Natural killer cell (primary cell): ENCODE measurements around the gene HCRTR2. TPM values are rescaled to one million over a fixed set of nuclear protein-coding genes. Genes with fewer than 3 reads are reported as not detected.
"Not testable (repeated sequence)": the region's sequence is repeated elsewhere in the genome, so short reads cannot be mapped to it uniquely, and the experiment has no call there.

Source experiments
- ATAC-seq, 3 donors: fragments of 150-1000 bp in 2 of 3; fragments of 200-7000 bp in 1 of 3; cut with Tn5 transposase; 1 replicate in 1 of 3; 2 replicates in 2 of 3; pipeline ENCODE4 v1.10.0; 2021; ENCODE audit warnings: mild to moderate bottlenecking in 2 of 3, moderate library complexity in 2 of 3
- DNase-seq, 2 donors: peaks; one replicate each; pipeline versions ENCODE4 v3.0.0 to v3.0.0-alpha.2; 2013 to 2021; ENCODE audit warnings: mixed read lengths in 1 of 2
- H3K27ac ChIP-seq: one replicate; pipeline ENCODE4 v1.5.1; 2013; ENCODE audit warnings: mild to moderate bottlenecking, low read length
- H3K27me3 ChIP-seq: one replicate; pipeline ENCODE4 v1.6.1; 2013; ENCODE audit warnings: low read length; ENCODE audit not compliant: control insufficient read depth, insufficient read depth
- H3K36me3 ChIP-seq: one replicate; pipeline ENCODE4 v1.6.1; 2013; ENCODE audit warnings: low read length; ENCODE audit not compliant: control insufficient read depth, insufficient read depth
- H3K4me1 ChIP-seq: one replicate; pipeline ENCODE4 v1.6.1; 2013; ENCODE audit warnings: low read length; ENCODE audit not compliant: control insufficient read depth, insufficient read depth
- H3K4me3 ChIP-seq: one replicate; pipeline ENCODE4 v1.5.1; 2013; ENCODE audit warnings: low read length
- H3K9me3 ChIP-seq: one replicate; pipeline ENCODE4 v1.6.1; 2013; ENCODE audit warnings: low read length; ENCODE audit not compliant: control insufficient read depth, insufficient read depth
- H3K27ac Mint-ChIP-seq, 2 donors: one replicate each; pipeline ENCODE4 v1.8.0; 2022; ENCODE audit warnings: mild to moderate bottlenecking in 2 of 2, mixed read lengths in 2 of 2, moderate library complexity in 1 of 2
- H3K27me3 Mint-ChIP-seq, 2 donors: one replicate each; pipeline ENCODE4 v1.8.0; 2022; ENCODE audit warnings: low read depth in 2 of 2, mixed read lengths in 2 of 2
- H3K36me3 Mint-ChIP-seq: one replicate; pipeline ENCODE4 v1.8.0; 2022; ENCODE audit warnings: mixed read lengths
- H3K4me1 Mint-ChIP-seq, 2 donors: one replicate each; pipeline ENCODE4 v1.8.0; 2022; ENCODE audit warnings: mixed read lengths in 2 of 2
- H3K4me3 Mint-ChIP-seq: one replicate; pipeline ENCODE4 v1.8.0; 2022; ENCODE audit warnings: mild to moderate bottlenecking, moderate library complexity, mixed read lengths
- H3K9me3 Mint-ChIP-seq, 2 donors: one replicate each; pipeline ENCODE4 v1.8.0; 2022; ENCODE audit warnings: mixed read lengths in 2 of 2
- CTCF ChIP-seq: fragments of 200-600 bp; IDR thresholded peaks from one replicate; pipeline ENCODE4 v1.8.0; 2022; ENCODE audit warnings: antibody characterized with exemption
- WGBS: methylation state at CpG from one replicate; pipeline ENCODE4 v1.1.7; 2013; ENCODE audit warnings: missing lambda C conversion rate; ENCODE audit not compliant: insufficient coverage; 5-methylcytosine and 5-hydroxymethylcytosine counted together
- intact Hi-C: fragments of 100-400 bp; cut with micrococcal nuclease; formaldehyde crosslinking; loops from one replicate; pipeline ENCODE4 v1.14.2; 2022
- total RNA-seq, 4 donors: library from RNA; stranded (reverse); fragments of 120-200 nt in 1 of 4; gene quantifications; one replicate each; pipeline versions ENCODE4 v1.2.3 to v1.2.4, GENCODE V29; 2013 to 2022

The HCRTR2 gene
- total RNA-seq, 3 donors from 2014 or later (not counting 1 experiment from before 2014, with no cell fraction given): not detected

DNA sequence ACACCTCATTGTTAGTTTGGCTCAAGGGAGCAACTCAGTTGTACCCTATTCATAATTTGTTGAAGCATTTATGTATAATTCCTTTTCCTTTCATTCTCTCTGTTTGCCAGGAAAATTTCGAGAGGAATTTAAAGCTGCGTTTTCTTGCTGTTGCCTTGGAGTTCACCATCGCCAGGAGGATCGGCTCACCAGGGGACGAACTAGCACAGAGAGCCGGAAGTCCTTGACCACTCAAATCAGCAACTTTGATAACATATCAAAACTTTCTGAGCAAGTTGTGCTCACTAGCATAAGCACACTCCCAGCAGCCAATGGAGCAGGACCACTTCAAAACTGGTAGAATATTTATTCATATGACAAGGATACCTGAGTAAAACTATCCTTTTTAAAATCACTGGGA lies 107.8 kb downstream of the HCRTR2 start:
- Histone ChIP-seq H3K4me1 (no peaks in the 10 kb centered on the region), H3K36me3 (no peaks in the 10 kb centered on the region), H3K27ac (no peak overlapping the region), H3K27me3 (no peaks in the 10 kb centered on the region), H3K9me3 (no peaks in the 10 kb centered on the region), H3K4me3 (no peak overlapping the region)
- no peaks in the 10 kb centered on the region for H3K36me3 Mint-ChIP-seq
- no peak overlapping the region for H3K27ac Mint-ChIP-seq
- intact Hi-C loops: no loop called here
- peaks cover 1 to 3% of the 10 kb centered on the region in 2 donors for H3K9me3 Mint-ChIP-seq
- no peak for TF ChIP-seq CTCF
- DNase-seq (no peak), ATAC-seq (no peak)
- no peaks in the 10 kb centered on the region for H3K27me3 Mint-ChIP-seq
- no peak overlapping the region for H3K4me3 Mint-ChIP-seq
- no peaks in the 10 kb centered on the region for H3K4me1 Mint-ChIP-seq
- 91% methylated on average over 6 of the region's 6 CpGs for WGBS

- 36% methylated on average over 1 of the region's 2 CpGs for WGBS
- no peak overlapping the region for H3K4me3 ChIP-seq
- no peaks in the 10 kb centered on the region for H3K36me3 ChIP-seq
- H3K27ac Mint-ChIP-seq: no peak overlapping the region
- no peaks in the 10 kb centered on the region for H3K27me3 Mint-ChIP-seq
- H3K4me1 ChIP-seq: no peaks in the 10 kb centered on the region
- no peak for TF ChIP-seq CTCF
- DNase-seq: no peak
- no peak overlapping the region for H3K27ac ChIP-seq
- ATAC-seq: no peak
- no peaks in the 10 kb centered on the region for H3K4me1 Mint-ChIP-seq
- H3K27me3 ChIP-seq: no peaks in the 10 kb centered on the region
- H3K36me3 Mint-ChIP-seq: no peaks in the 10 kb centered on the region
- H3K9me3 ChIP-seq: no peaks in the 10 kb centered on the region
- H3K4me3 Mint-ChIP-seq: no peak overlapping the region
- intact Hi-C loops: no loop called here
- H3K9me3 Mint-ChIP-seq: peaks cover 2 to 3% of the 10 kb centered on the region in 2 donors
These were observed 112.5 kb downstream of the HCRTR2 start for GRCh38 chr6:55286824-55287223.

GRCh38 chr6:55290736-55291135 lies 116.4 kb downstream of the HCRTR2 start:
- no peaks in the 10 kb centered on the region for H3K9me3 ChIP-seq
- no peak overlapping the region for H3K27ac ChIP-seq
- Mint-ChIP-seq H3K9me3 (peaks cover 2 to 3% of the 10 kb centered on the region in 2 donors), H3K4me3 (no peak overlapping the region), H3K36me3 (no peaks in the 10 kb centered on the region), H3K27ac (no peak overlapping the region), H3K4me1 (no peaks in the 10 kb centered on the region), H3K27me3 (no peaks in the 10 kb centered on the region)
- no peak for DNase-seq
- no peaks in the 10 kb centered on the region for H3K4me1 ChIP-seq
- H3K4me3 ChIP-seq: no peak overlapping the region
- intact Hi-C loops: no loop called here
- 80% methylated on average over 1 of the region's 2 CpGs for WGBS
- H3K36me3 ChIP-seq: no peaks in the 10 kb centered on the region
- H3K27me3 ChIP-seq: no peaks in the 10 kb centered on the region
- no peak for ATAC-seq
- TF ChIP-seq CTCF: no peak

- H3K4me1 ChIP-seq: no peaks in the 10 kb centered on the region
- Mint-ChIP-seq H3K27me3 (no peaks in the 10 kb centered on the region), H3K36me3 (no peaks in the 10 kb centered on the region), H3K9me3 (peaks cover 0 to 6% of the 10 kb centered on the region in 2 donors), H3K4me3 (no peak overlapping the region), H3K4me1 (no peaks in the 10 kb centered on the region), H3K27ac (no peak overlapping the region)
- WGBS: 63% methylated on average over 2 of the region's 2 CpGs
- H3K36me3 ChIP-seq: no peaks in the 10 kb centered on the region
- no peak overlapping the region for H3K4me3 ChIP-seq
- H3K9me3 ChIP-seq: no peaks in the 10 kb centered on the region
- no peaks in the 10 kb centered on the region for H3K27me3 ChIP-seq
- DNase-seq: no peak
- intact Hi-C loops: no loop called here
- no peak for ATAC-seq
- H3K27ac ChIP-seq: no peak overlapping the region
- no peak for TF ChIP-seq CTCF
These were observed 118.8 kb downstream of the HCRTR2 start for GRCh38 chr6:55293116-55293515.

- 88% methylated on average over 1 of the region's 3 CpGs for WGBS
- H3K4me3 Mint-ChIP-seq, H3K27me3 ChIP-seq, H3K4me3 ChIP-seq, ATAC-seq, H3K9me3 ChIP-seq, DNase-seq, H3K36me3 Mint-ChIP-seq, H3K4me1 Mint-ChIP-seq, H3K27ac Mint-ChIP-seq, intact Hi-C loops, H3K9me3 Mint-ChIP-seq, H3K27ac ChIP-seq, H3K4me1 ChIP-seq, H3K27me3 Mint-ChIP-seq, H3K36me3 ChIP-seq: not testable (repeated sequence)
These were observed 122.9 kb downstream of the HCRTR2 start for GRCh38 chr6:55297214-55297613.
